Left lung (tissue), 10 donors: Measurements from ENCODE around the gene RRP8. TPM values are rescaled to one million over a fixed set of nuclear protein-coding genes. Genes with fewer than 3 reads are reported as not detected.

Experiments
- ATAC-seq: fragments of 200-7000 bp; cut with Tn5 transposase; one replicate; pipeline ENCODE4 v1.9.1; 2020; ENCODE audit warnings: moderate library complexity
- DNase-seq, 4 donors: peaks; one replicate each; pipeline ENCODE4 v3.0.0-alpha.2; 2013 to 2020
- H3K27ac ChIP-seq, 2 donors: fragments of 200-600 bp; sonication (generic) in 1 of 2; one replicate each; pipeline versions ENCODE4 v1.5.0 to v1.8.0; 2020 to 2021
- H3K27me3 ChIP-seq, 2 donors: fragments of 200-600 bp; sonication (generic) in 1 of 2; one replicate each; pipeline versions ENCODE4 v1.5.0 to v1.8.0; 2020 to 2021
- H3K36me3 ChIP-seq, 2 donors: fragments of 200-600 bp; sonication (generic) in 1 of 2; one replicate each; pipeline versions ENCODE4 v1.5.0 to v1.8.0; 2020 to 2021
- H3K4me1 ChIP-seq, 2 donors: fragments of 200-600 bp; one replicate each; pipeline ENCODE4 v1.8.0; 2021
- H3K4me3 ChIP-seq, 2 donors: fragments of 200-600 bp; sonication (generic) in 1 of 2; one replicate each; pipeline versions ENCODE4 v1.5.0 to v1.8.0; 2020 to 2021; ENCODE audit warnings: mild to moderate bottlenecking in 1 of 2
- H3K9me3 ChIP-seq, 2 donors: fragments of 200-600 bp; sonication (generic) in 1 of 2; one replicate each; pipeline versions ENCODE4 v1.5.0 to v1.8.0; 2020 to 2021
- CTCF ChIP-seq, 2 donors: fragments of 200-600 bp; sonication (generic) in 1 of 2; IDR thresholded peaks; one replicate each; pipeline versions ENCODE4 v1.5.0 to v1.8.0; 2021; ENCODE audit warnings: antibody characterized with exemption in 2 of 2
- intact Hi-C, 2 donors: fragments of 100-400 bp; cut with DNase I; formaldehyde crosslinking; loops; one replicate each; pipeline versions ENCODE4 v1.11.2 to v1.14.2; 2022
- polyA plus RNA-seq, 6 donors: library from polyadenylated mRNA; unstranded; fragments of 120-200 nt; gene quantifications; one replicate each; pipeline ENCODE4 v1.2.1, GENCODE V29; 2013; ENCODE audit not compliant: insufficient read length in 6 of 6
- total RNA-seq, 2 donors: library from RNA; stranded (reverse); fragmentation: NEBNext Ultra II Directional; extraction: Animal tissue kit (Norgen Biotek cat#: 25700); gene quantifications; one replicate each; pipeline ENCODE4 v1.2.1, GENCODE V29; 2021
- donor health status: DM: no; HTN: yes; CAD: no.
- donor health status: DM: no; HTN: no; CAD: no.

The RRP8 gene
- total and polyA plus RNA-seq, 8 donors = 17.0 to 24.4 (median 20.4) TPM

GRCh38 chr11:6546735-6547134, 56.7 kb downstream of the RRP8 start:
- Histone ChIP-seq H3K9me3 (no peaks in the 10 kb centered on the region), H3K27ac (no peak overlapping the region), H3K27me3 (no peaks in the 10 kb centered on the region), H3K4me1 (no peaks in the 10 kb centered on the region), H3K4me3 (no peak overlapping the region), H3K36me3 (peaks cover 0 to 35% of the 10 kb centered on the region in 2 donors)
- no peak for TF ChIP-seq CTCF (IDR thresholded peaks at IDR 0.05)
- no peak for ATAC-seq
- no peak for DNase-seq
- intact Hi-C loops = no loop called here

GRCh38 chr11:6545917-6546605, 57.4 kb downstream of the RRP8 start:
- Histone ChIP-seq H3K9me3 (no peaks in the 10 kb centered on the region), H3K36me3 (peaks cover 0 to 35% of the 10 kb centered on the region in 2 donors), H3K4me3 (no peak overlapping the region), H3K27me3 (no peaks in the 10 kb centered on the region), H3K4me1 (no peaks in the 10 kb centered on the region), H3K27ac (no peak overlapping the region)
- no peak for TF ChIP-seq CTCF (IDR thresholded peaks at IDR 0.05)
- ATAC-seq (no peak), DNase-seq (no peak)
- intact Hi-C loops = no loop called here

Other genes starting within 250 kb of the RRP8 start
- gene SMPD1, start 213.1 kb downstream of the RRP8 start, total RNA-seq = 10 to 100 TPM; 55.2 to 79.3 TPM
- gene SMPD1, start 213.1 kb downstream of the RRP8 start, polyA plus RNA-seq = 10 to 100 TPM; 18.6 to 27.8 (median 22.7) TPM
- gene APBB1, start 184.5 kb downstream of the RRP8 start, total RNA-seq = 10 to 100 TPM; 30.7 to 32.1 TPM
- 10 to 100 TPM; 40.2 to 47.1 (median 44.5) TPM for gene APBB1, start 184.5 kb downstream of the RRP8 start, polyA plus RNA-seq
- gene HPX, start 162.6 kb downstream of the RRP8 start, total RNA-seq = under 1 TPM; 0.86 to 0.90 TPM
- gene HPX, start 162.6 kb downstream of the RRP8 start, polyA plus RNA-seq = 10 to 100 TPM in 2 of 6 donors, 1 to 10 TPM in 4; 5.8 to 11.4 (median 7.4) TPM
- 10 to 100 TPM; 20.6 to 24.5 TPM for gene TRIM3, start 129.7 kb downstream of the RRP8 start, total RNA-seq
- 10 to 100 TPM; 22.5 to 35.5 (median 27.4) TPM for gene TRIM3, start 129.7 kb downstream of the RRP8 start, polyA plus RNA-seq
- gene ARFIP2, start 122.3 kb downstream of the RRP8 start, total RNA-seq = 10 to 100 TPM; 41.3 to 51.0 TPM
- gene ARFIP2, start 122.3 kb downstream of the RRP8 start, polyA plus RNA-seq = 10 to 100 TPM; 61.2 to 75.0 (median 67.6) TPM
- gene TIMM10B, start 122.1 kb downstream of the RRP8 start, total RNA-seq = 10 to 100 TPM; 36.8 to 46.4 TPM
- 10 to 100 TPM; 29.0 to 33.0 (median 30.2) TPM for gene TIMM10B, start 122.1 kb downstream of the RRP8 start, polyA plus RNA-seq
- gene DNHD1, start 106.3 kb downstream of the RRP8 start, total RNA-seq = 10 to 100 TPM in 1 of 2 donors, 1 to 10 TPM in 1; 7.1 to 12.5 TPM
- 10 to 100 TPM; 14.3 to 18.6 (median 16.1) TPM for gene DNHD1, start 106.3 kb downstream of the RRP8 start, polyA plus RNA-seq
- 100 to 1,000 TPM; 155 to 165 TPM for gene ILK, start 158 bp upstream of the RRP8 start, total RNA-seq
- gene ILK, start 158 bp upstream of the RRP8 start, polyA plus RNA-seq = 100 to 1,000 TPM; 146 to 158 (median 152) TPM
- 100 to 1,000 TPM; 127 TPM for gene TAF10, start 8.6 kb upstream of the RRP8 start, total RNA-seq
- gene TAF10, start 8.6 kb upstream of the RRP8 start, polyA plus RNA-seq = 10 to 100 TPM; 44.6 to 72.1 (median 59.1) TPM
- gene TPP1, start 15.8 kb upstream of the RRP8 start, total RNA-seq = 100 to 1,000 TPM; 202 to 264 TPM
- gene TPP1, start 15.8 kb upstream of the RRP8 start, polyA plus RNA-seq = 10 to 100 TPM; 60.3 to 81.1 (median 68.6) TPM
- 10 to 100 TPM; 15.4 to 18.9 TPM for gene DCHS1, start 52.2 kb upstream of the RRP8 start, total RNA-seq
- gene DCHS1, start 52.2 kb upstream of the RRP8 start, polyA plus RNA-seq = 10 to 100 TPM; 32.8 to 49.5 (median 40.9) TPM
- gene MRPL17, start 79.7 kb upstream of the RRP8 start, total RNA-seq = 10 to 100 TPM; 47.6 to 51.6 TPM
- gene MRPL17, start 79.7 kb upstream of the RRP8 start, polyA plus RNA-seq = 10 to 100 TPM; 45.0 to 57.3 (median 51.7) TPM
- gene OR2AG2, start 168.4 kb upstream of the RRP8 start, total RNA-seq = under 1 TPM; 0.13 to 0.20 TPM
- gene OR2AG2, start 168.4 kb upstream of the RRP8 start, polyA plus RNA-seq = under 1 TPM in 2 of 6 donors, not detected in 4; 0.06 to 0.08 TPM
- gene OR2AG1, start 179.4 kb upstream of the RRP8 start, total RNA-seq = not detected
- under 1 TPM in 5 of 6 donors, not detected in 1; 0.03 to 0.06 (median 0.05) TPM for gene OR2AG1, start 179.4 kb upstream of the RRP8 start, polyA plus RNA-seq
- gene OR6A2, start 196.1 kb upstream of the RRP8 start, total RNA-seq = under 1 TPM; 0.15 to 0.18 TPM
- gene OR6A2, start 196.1 kb upstream of the RRP8 start, polyA plus RNA-seq = not detected
- not detected for gene OR10A5, start 242.1 kb upstream of the RRP8 start, total RNA-seq
- not detected for gene OR10A5, start 242.1 kb upstream of the RRP8 start, polyA plus RNA-seq